GM12878 (cell line): Measurements from ENCODE around the gene DQX1. TPM values are rescaled to one million over a fixed set of nuclear protein-coding genes. Genes with fewer than 3 reads are reported as not detected.

Source experiments
- ATAC-seq: fragments of 200-7000 bp; cut with Tn5 transposase; 3 replicates; pipeline ENCODE4 v1.9.1; 2020; ENCODE audit warnings: mild to moderate bottlenecking, moderate library complexity
- BruUV-seq: library from RNA; stranded (reverse); fragments of 400-500 nt; replicated peaks from 2 replicates; lab custom pipeline; 2021; lab: Mats Ljungman, UMichigan
- CTCF ChIA-PET: fragments of 300-600 bp; sonication (Branson Sonifier 250); formaldehyde crosslinking; extraction: SDS; loops from one replicate; lab custom pipeline; 2021; ENCODE audit warnings: inconsistent platforms; lab: Yijun Ruan, JAX
- POLR2A ChIA-PET: fragments of 350-600 bp; formaldehyde crosslinking; extraction: SDS; loops from one replicate; lab custom pipeline; 2021; ENCODE audit warnings: inconsistent platforms; lab: Charles Lee
- RAD21 ChIA-PET: fragments of 300-600 bp; sonication (Branson Sonifier 250); formaldehyde crosslinking; loops from one replicate; lab custom pipeline; 2023; ENCODE audit warnings: antibody characterized with exemption; ENCODE audit not compliant: unreplicated experiment; lab: Charles Lee
- SMC1A ChIA-PET: fragments of 300-600 bp; sonication (Branson Sonifier 250); formaldehyde crosslinking; loops from one replicate; lab custom pipeline; 2023; ENCODE audit not compliant: unreplicated experiment, uncharacterized antibody; lab: Charles Lee
- DNase-seq: peaks from one replicate; pipeline ENCODE4 v3.0.0-alpha.2; 2011; ENCODE audit warnings: low read depth, low spot score
- FAIRE-seq: peaks from 3 replicates; lab custom pipeline; 2011; peaks lifted over from hg19 to GRCh38; lab: Jason Lieb, UNC
- H2AFZ ChIP-seq: 2 replicates; pipeline ENCODE4 v1.6.0; 2011; ENCODE audit warnings: low read depth, low read length, control low read depth; ENCODE audit not compliant: control insufficient read depth
- H3K27ac ChIP-seq: 2 replicates; pipeline ENCODE4 v1.5.1; 2011; ENCODE audit warnings: control low read depth; ENCODE audit not compliant: control insufficient read depth, insufficient read depth
- H3K27me3 ChIP-seq, 2 experiments: replicated peaks in 1 of 2; 2 replicates each; pipeline versions ENCODE4 v1.6.0 to v1.6.1; 2011; ENCODE audit warnings: low read length in 1 of 2; ENCODE audit not compliant: control insufficient read depth in 2 of 2, insufficient read depth in 2 of 2
- H3K36me3 ChIP-seq, 2 experiments: 2 replicates each; pipeline ENCODE4 v1.5.1; 2011; ENCODE audit warnings: low read length in 1 of 2; ENCODE audit not compliant: control insufficient read depth in 2 of 2, insufficient read depth in 2 of 2
- H3K4me1 ChIP-seq: 2 replicates; pipeline ENCODE4 v1.6.1; 2011; ENCODE audit warnings: mild to moderate bottlenecking, low read length, moderate library complexity, mixed read lengths; ENCODE audit not compliant: control insufficient read depth, insufficient read depth
- H3K4me2 ChIP-seq: 2 replicates; pipeline ENCODE4 v1.6.0; 2011; ENCODE audit warnings: control low read depth; ENCODE audit not compliant: control insufficient read depth, insufficient read depth
- H3K4me3 ChIP-seq: fragments of 200-600 bp; sonication (generic); 2 replicates; pipeline ENCODE4 v1.5.1; 2016
- H3K79me2 ChIP-seq: 2 replicates; pipeline ENCODE4 v1.6.0; 2011; ENCODE audit warnings: low read length; ENCODE audit not compliant: control insufficient read depth, insufficient read depth
- H3K9ac ChIP-seq: 2 replicates; pipeline ENCODE4 v1.8.0; 2011; ENCODE audit warnings: low read length, control low read depth, mixed read lengths; ENCODE audit not compliant: control insufficient read depth, insufficient read depth
- H3K9me3 ChIP-seq: replicated peaks from 3 replicates; pipeline ENCODE4 v1.5.1; 2011; ENCODE audit warnings: mild to moderate bottlenecking, low read length; ENCODE audit not compliant: control insufficient read depth, insufficient read depth
- H4K20me1 ChIP-seq: 2 replicates; pipeline ENCODE4 v1.6.0; 2011; ENCODE audit not compliant: control insufficient read depth, insufficient read depth
- WGBS: methylation state at CpG from one replicate; pipeline ENCODE4 v1.1.6; 2016; ENCODE audit warnings: low lambda C conversion rate; ENCODE audit not compliant: insufficient replicate concordance, insufficient coverage; ENCODE audit errors: missing lambda C conversion rate; 5-methylcytosine and 5-hydroxymethylcytosine counted together
- in situ Hi-C: fragments of 300-500 bp; cut with MboI; formaldehyde crosslinking; loops from 9 replicates; pipeline ENCODE4 v1.14.3; 2018; ENCODE audit warnings: mixed read lengths
- intact Hi-C: fragments of 100-400 bp; cut with micrococcal nuclease; formaldehyde crosslinking; loops from one replicate; pipeline ENCODE4 v1.14.2; 2022; ENCODE audit not compliant: unreplicated experiment
- polyA plus RNA-seq, 11 experiments: library from polyadenylated mRNA; depleted of rRNA in 4 of 11; unstranded in 6 of 11; stranded (reverse) in 5 of 11; fragments of >200 nt; fragmentation: Nextera tagmentation in 4 of 11; fragmentation: Illumina TruSeq in 1 of 11; extraction: Ambion mirVana in 4 of 11; extraction: Trizol in 1 of 11; gene quantifications; 1 replicate in 1 of 11; 2 replicates in 10 of 11; pipeline versions ENCODE4 v1.2.1 to v1.2.3, GENCODE V29; 2011 to 2016; ENCODE audit warnings: inconsistent platforms in 2 of 11, missing spikeins in 2 of 11, low read depth in 1 of 11
- total RNA-seq, 4 experiments: library from RNA; depleted of rRNA in 3 of 4; stranded (reverse); fragments of >200 nt in 3 of 4; fragmentation: Illumina TruSeq in 1 of 4; extraction: Trizol in 1 of 4; gene quantifications; 2 replicates each; pipeline versions ENCODE4 v1.2.1 to v1.2.3, GENCODE V29; 2013 to 2021
- TF ChIP-seq, protein P1 (sequence below): fragments of 450-650 bp; IDR thresholded peaks from 2 replicates; pipeline ENCODE4 v1.6.1; 2016; ENCODE audit warnings: mild to moderate bottlenecking
- TF ChIP-seq, protein P2 (sequence below): IDR thresholded peaks from 2 replicates; pipeline ENCODE4 v1.6.1; 2012; ENCODE audit warnings: low read depth, low read length, improper control_type of control experiment

The DQX1 gene
- total and polyA plus RNA-seq, 10 of the 15 experiments (the other 5 are each of a cell fraction or from before 2014, with no cell fraction given): 0.34 to 2.1 (median 0.86) TPM

DNA sequence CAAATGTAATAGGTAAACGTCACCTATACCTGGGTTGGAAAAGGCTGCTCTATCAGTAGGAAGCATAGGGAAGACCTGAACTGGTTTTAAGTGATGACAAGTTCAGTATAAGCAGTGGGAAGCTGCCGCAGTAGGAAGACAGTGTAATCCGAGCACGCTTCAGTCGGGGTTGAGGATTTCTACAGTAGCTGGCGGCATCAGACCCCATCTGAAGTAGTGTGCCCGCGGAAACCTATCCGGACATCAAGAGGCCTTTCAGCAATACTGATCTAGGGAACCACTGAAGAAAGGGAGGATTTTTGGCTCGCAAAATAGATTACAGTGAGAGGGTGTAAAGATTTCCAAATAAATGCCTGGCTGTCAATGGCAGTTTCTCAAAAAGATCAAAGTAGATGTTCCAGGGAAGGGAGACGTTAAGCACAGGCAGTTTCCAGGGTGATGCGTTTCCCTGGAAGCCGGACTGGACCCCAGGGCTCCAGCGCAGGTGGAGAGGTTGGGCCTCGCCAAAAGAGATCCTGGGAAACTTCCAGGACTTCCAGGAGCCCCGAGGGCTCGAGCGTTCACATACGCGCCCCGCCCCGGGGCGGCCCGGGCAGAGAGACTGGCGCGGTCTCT is 22.4 kb upstream of the DQX1 start:
- Histone ChIP-seq H3K4me2 (peak overlapping the region; percentile 95), H3K4me3 (peak overlapping the region; percentile 95), H3K4me1 (peaks cover 30% of the 10 kb centered on the region), H3K36me3 (no peaks in the 10 kb centered on the region; a peak in 1 of 4 replicates), H3K9me3 (no peaks in the 10 kb centered on the region), H3K27ac (peak overlapping the region; percentile 67), H3K9ac (peak overlapping the region; percentile 82), H4K20me1 (no peaks in the 10 kb centered on the region), H3K79me2 (peaks cover 64% of the 10 kb centered on the region), H3K27me3 (no peaks in the 10 kb centered on the region), H2AFZ (peak overlapping the region; percentile 71)
- TF ChIP-seq, protein P1, sequence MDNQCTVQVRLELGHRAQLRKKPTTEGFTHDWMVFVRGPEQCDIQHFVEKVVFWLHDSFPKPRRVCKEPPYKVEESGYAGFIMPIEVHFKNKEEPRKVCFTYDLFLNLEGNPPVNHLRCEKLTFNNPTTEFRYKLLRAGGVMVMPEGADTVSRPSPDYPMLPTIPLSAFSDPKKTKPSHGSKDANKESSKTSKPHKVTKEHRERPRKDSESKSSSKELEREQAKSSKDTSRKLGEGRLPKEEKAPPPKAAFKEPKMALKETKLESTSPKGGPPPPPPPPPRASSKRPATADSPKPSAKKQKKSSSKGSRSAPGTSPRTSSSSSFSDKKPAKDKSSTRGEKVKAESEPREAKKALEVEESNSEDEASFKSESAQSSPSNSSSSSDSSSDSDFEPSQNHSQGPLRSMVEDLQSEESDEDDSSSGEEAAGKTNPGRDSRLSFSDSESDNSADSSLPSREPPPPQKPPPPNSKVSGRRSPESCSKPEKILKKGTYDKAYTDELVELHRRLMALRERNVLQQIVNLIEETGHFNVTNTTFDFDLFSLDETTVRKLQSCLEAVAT: peak; percentile 17; the same call in 1 of the 2 replicates
- TF ChIP-seq, protein P2, sequence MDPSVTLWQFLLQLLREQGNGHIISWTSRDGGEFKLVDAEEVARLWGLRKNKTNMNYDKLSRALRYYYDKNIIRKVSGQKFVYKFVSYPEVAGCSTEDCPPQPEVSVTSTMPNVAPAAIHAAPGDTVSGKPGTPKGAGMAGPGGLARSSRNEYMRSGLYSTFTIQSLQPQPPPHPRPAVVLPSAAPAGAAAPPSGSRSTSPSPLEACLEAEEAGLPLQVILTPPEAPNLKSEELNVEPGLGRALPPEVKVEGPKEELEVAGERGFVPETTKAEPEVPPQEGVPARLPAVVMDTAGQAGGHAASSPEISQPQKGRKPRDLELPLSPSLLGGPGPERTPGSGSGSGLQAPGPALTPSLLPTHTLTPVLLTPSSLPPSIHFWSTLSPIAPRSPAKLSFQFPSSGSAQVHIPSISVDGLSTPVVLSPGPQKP: no peak
- SMC1A ChIA-PET: interaction anchor here (0.9 to 6.8 kb wide), 6 partner anchors 9 to 37 kb away, joined by 3 to 106 read pairs (median 24); partner anchors contain the start of gene HTRA2
- POLR2A ChIA-PET: interaction anchor here (1.3 to 17.8 kb wide), 4 partner anchors 9 to 28 kb away, joined by 3 to 441 read pairs (median 6); no protein-coding TSS in a partner anchor
- ATAC-seq (no peak), DNase-seq (no peak), FAIRE-seq (no peak)
- in situ Hi-C loops (no loop called here), intact Hi-C loops (no loop called here)
- CTCF ChIA-PET: interaction anchor here (0.7 to 14.3 kb wide), 4 partner anchors 9 to 66 kb away, joined by 3 to 115 read pairs (median 52); partner anchors contain the start of genes AUP1, CCDC142, DQX1 and HTRA2
- RAD21 ChIA-PET: interaction anchor here (3.7 to 8.6 kb wide), 3 partner anchors 21 to 38 kb away, joined by 24 to 94 read pairs (median 53); no protein-coding TSS in a partner anchor
- no TSS peak for BruUV-seq
- WGBS: 37% methylated on average over 26 of the region's 26 CpGs
